ENCODE data around the gene SMURF2. TPM values are rescaled to one million over a fixed set of nuclear protein-coding genes. Genes with fewer than 3 reads are reported as not detected.

The SMURF2 gene
- polyA plus RNA-seq, 1 donor from 2014 or later = 55.2 TPM

GRCh38 chr17:64689106-64689505, 27.0 kb upstream of the SMURF2 start:
- Histone ChIP-seq H3K36me3 (ENCODE audit: insufficient read depth, low read length) (no peaks in the 10 kb centered on the region), H4K20me1 (ENCODE audit: insufficient read depth) (no peaks in the 10 kb centered on the region), H2AFZ (ENCODE audit: low read depth, low read length) (no peak overlapping the region), H3K9me3 (ENCODE audit: low read length) (no peaks in the 10 kb centered on the region), H3K79me2 (replicated peaks; ENCODE audit: insufficient read depth, low read length) (no peaks in the 10 kb centered on the region), H3K9ac (ENCODE audit: low read length) (no peak overlapping the region), H3F3A (ENCODE audit: insufficient read depth, low read length, poor library complexity, severe bottlenecking) (no peaks in the 10 kb centered on the region), H3K27ac (ENCODE audit: low read length) (no peak overlapping the region), H3K4me3 (ENCODE audit: low read length) (no peak overlapping the region), H3K4me2 (ENCODE audit: low read length) (no peak overlapping the region), H3K9me2 (ENCODE audit: insufficient read depth, low read length) (no peaks in the 10 kb centered on the region), H3K27me3 (ENCODE audit: insufficient read depth, low read depth, low read length) (no peaks in the 10 kb centered on the region)
- TF ChIP-seq CTCF (IDR thresholded peaks at IDR 0.05; ENCODE audit: poor library complexity, severe bottlenecking) (no peak), SMC3 (conservative IDR thresholded peaks at IDR 0.05; ENCODE audit: poor library complexity) (no peak), MXI1 (conservative IDR thresholded peaks at IDR 0.05; ENCODE audit: poor library complexity, severe bottlenecking) (no peak), RAD21 (conservative IDR thresholded peaks at IDR 0.05) (no peak), POLR2AphosphoS5 (IDR thresholded peaks at IDR 0.05) (no peak), TAF1 (IDR thresholded peaks at IDR 0.05; ENCODE audit: low read depth) (no peak), REST (IDR thresholded peaks at IDR 0.05; ENCODE audit: borderline replicate concordance) (no peak), EZH2 (IDR thresholded peaks at IDR 0.05; ENCODE audit: borderline replicate concordance, insufficient read depth, low read length, poor library complexity, severe bottlenecking) (no peak), EP300 (conservative IDR thresholded peaks at IDR 0.05; ENCODE audit: poor library complexity, severe bottlenecking) (no peak)

- H3K27me3 ChIP-seq (ENCODE audit: insufficient read depth, low read depth, low read length) = no peaks in the 10 kb centered on the region
- H2AFZ ChIP-seq (ENCODE audit: low read depth, low read length) = no peak overlapping the region
- no peak overlapping the region for H3K4me3 ChIP-seq (ENCODE audit: low read length)
- H3K79me2 ChIP-seq (replicated peaks; ENCODE audit: insufficient read depth, low read length) = no peaks in the 10 kb centered on the region
- no peak overlapping the region for H3K27ac ChIP-seq (ENCODE audit: low read length)
- no peaks in the 10 kb centered on the region for H3F3A ChIP-seq (ENCODE audit: insufficient read depth, low read length, poor library complexity, severe bottlenecking)
- no peak overlapping the region for H3K4me2 ChIP-seq (ENCODE audit: low read length)
- no peaks in the 10 kb centered on the region for H4K20me1 ChIP-seq (ENCODE audit: insufficient read depth)
- H3K9me2 ChIP-seq (ENCODE audit: insufficient read depth, low read length) = no peaks in the 10 kb centered on the region
- H3K9ac ChIP-seq (ENCODE audit: low read length) = no peak overlapping the region
- no peak for TF ChIP-seq TAF1 (IDR thresholded peaks at IDR 0.05; ENCODE audit: low read depth)
- no peak for TF ChIP-seq EP300 (conservative IDR thresholded peaks at IDR 0.05; ENCODE audit: poor library complexity, severe bottlenecking)
- no peak for TF ChIP-seq SMC3 (conservative IDR thresholded peaks at IDR 0.05; ENCODE audit: poor library complexity)
- TF ChIP-seq RAD21 (conservative IDR thresholded peaks at IDR 0.05) = no peak
- no peak for TF ChIP-seq MXI1 (conservative IDR thresholded peaks at IDR 0.05; ENCODE audit: poor library complexity, severe bottlenecking)
- no peaks in the 10 kb centered on the region for H3K36me3 ChIP-seq (ENCODE audit: insufficient read depth, low read length)
- H3K9me3 ChIP-seq (ENCODE audit: low read length) = no peaks in the 10 kb centered on the region
Measured at GRCh38 chr17:64688481-64688880, 26.4 kb upstream of the SMURF2 start.

Data from neural cell (in vitro differentiated cells).